Erythroblast (primary cell): Measurements from ENCODE around the gene PURB.

ENCODE experiments used
- GATA1 ChIP-seq: IDR thresholded peaks from 2 replicates; pipeline ENCODE4 v1.6.1; 2011; ENCODE audit warnings: low read depth, mild to moderate bottlenecking, control low read depth, low read length, moderate library complexity
- POLR2A ChIP-seq: IDR thresholded peaks from 2 replicates; pipeline ENCODE4 v1.6.1; 2011; ENCODE audit warnings: mild to moderate bottlenecking, low read length

DNA sequence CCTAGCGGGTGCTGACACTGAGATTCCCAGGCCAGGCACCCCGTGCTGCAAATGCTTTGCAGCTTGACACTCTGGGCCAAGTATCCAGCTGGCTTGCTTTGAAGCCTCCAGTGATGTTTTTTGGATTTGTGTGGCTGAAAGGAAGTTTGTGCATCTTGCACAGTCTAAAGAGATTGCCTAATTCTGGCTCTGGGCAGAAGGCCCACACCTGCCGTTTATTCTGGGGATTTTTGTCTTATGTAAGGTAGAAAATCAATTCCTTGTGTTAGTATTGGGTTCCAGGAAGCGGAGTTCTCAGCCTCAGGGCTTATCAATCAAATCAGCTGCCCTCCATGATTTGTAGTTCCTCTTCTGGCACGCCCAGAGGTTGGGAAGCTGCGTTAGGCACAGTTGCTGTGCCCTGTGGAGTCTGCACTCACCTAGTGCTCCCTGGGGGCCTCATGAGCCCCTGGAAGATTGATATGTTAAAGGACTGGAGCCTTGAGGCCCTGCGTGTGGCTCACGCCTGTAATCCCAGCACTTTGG lies 8.4 kb upstream of the PURB start:
- TF ChIP-seq POLR2A (no peak), GATA1 (no peak)
